ENCODE measurements around the gene PRKD3. TPM values are rescaled to one million over a fixed set of nuclear protein-coding genes. Genes with fewer than 3 reads are reported as not detected.

The PRKD3 gene
- total RNA-seq, 1 donor from 2014 or later: 15.1 TPM

Other genes starting within 250 kb of the PRKD3 start
- 21.1 and 22.8 TPM in 2 replicates for gene HEATR5B, start 240.5 kb downstream of the PRKD3 start, total RNA-seq
- gene GPATCH11, start 240.3 kb downstream of the PRKD3 start, total RNA-seq: 8.9 and 12.0 TPM in 2 replicates
- gene EIF2AK2, start 167.9 kb downstream of the PRKD3 start, total RNA-seq: 79.6 and 87.9 TPM in 2 replicates
- not detected in 2 replicates for gene SULT6B1, start 136.2 kb downstream of the PRKD3 start, total RNA-seq
- gene CEBPZOS, start 128.3 kb downstream of the PRKD3 start, total RNA-seq: 38.5 and 40.8 TPM in 2 replicates
- 48.8 and 51.2 TPM in 2 replicates for gene CEBPZ, start 93.2 kb downstream of the PRKD3 start, total RNA-seq
- 21.7 and 22.6 TPM in 2 replicates for gene NDUFAF7, start 93.2 kb downstream of the PRKD3 start, total RNA-seq
- gene QPCT, start 19.8 kb upstream of the PRKD3 start, total RNA-seq: 0.49 and 0.54 TPM in 2 replicates